ENCODE results near the gene CTU2. TPM values are rescaled to one million over a fixed set of nuclear protein-coding genes. Genes with fewer than 3 reads are reported as not detected.

The CTU2 gene
- 16.7 and 18.4 TPM in 2 replicates for total RNA-seq (2013; cell fraction: nucleolus; rRNA removed)
- total RNA-seq (2014; rRNA removed) = 17.8 and 23.3 TPM in 2 replicates
- total RNA-seq (2014; rRNA removed; fragmentation: Illumina TruSeq; extraction: Trizol) = 11.0 and 12.2 TPM in 2 replicates
- total RNA-seq (2021) = 44.5 and 48.5 TPM in 2 replicates
- 12.3 TPM for polyA plus RNA-seq (2011; ENCODE audit: low read depth)
- 6.8 and 13.2 TPM in 2 replicates for polyA plus RNA-seq (2011; rRNA removed)
- polyA plus RNA-seq (2011; cell fraction: cytosol; rRNA removed) = 20.3 and 30.6 TPM in 2 replicates
- polyA plus RNA-seq (2011; cell fraction: nucleus; rRNA removed) = 47.9 and 63.5 TPM in 2 replicates
- 12.7 and 17.5 TPM in 2 replicates for polyA plus RNA-seq (2012)
- 1.5 and 5.6 TPM in 2 replicates for polyA plus RNA-seq (2014; fragmentation: Illumina TruSeq; extraction: Trizol)
- polyA plus RNA-seq (2014; fragmentation: Nextera tagmentation; extraction: Ambion mirVana) = 1 to 10 TPM in 1 of 2 experiments, under 1 TPM in 1; 0.32 to 4.0 TPM
- polyA plus RNA-seq (2014; rRNA removed) = 31.2 and 38.9 TPM in 2 replicates
- 10 to 100 TPM; 33.2 to 43.4 TPM for polyA plus RNA-seq (2016; fragmentation: Nextera tagmentation; extraction: Ambion mirVana)
- 6.7 and 19.8 TPM in 2 replicates for polyA minus RNA-seq (2011; rRNA and poly(A)+ RNA removed)
- 14.7 and 16.6 TPM in 2 replicates for polyA minus RNA-seq (2011; cell fraction: cytosol; rRNA and poly(A)+ RNA removed)
- polyA minus RNA-seq (2011; cell fraction: nucleus; rRNA and poly(A)+ RNA removed) = 15.8 and 23.2 TPM in 2 replicates
- Bru-seq, nascent RNA = percentile 60 among the genes with signal in this experiment
- BruChase-seq, experiment 1, labeled RNA remaining after a 6-hour chase = percentile 71 among the genes with signal in this experiment
- percentile 67 among the genes with signal in this experiment for BruChase-seq, experiment 2, labeled RNA remaining after a 2-hour chase
- long read RNA-seq, experiment 1, transcript CTU2-202 (15 exons, 1,751 nt) = major isoform, 47 of 57 reads
- long read RNA-seq, experiment 1, partial matches to known transcripts = 4 of 57 reads
- long read RNA-seq, experiment 1, other reads (novel, unspliced or antisense) = 5 of 57 reads
- long read RNA-seq, experiment 2, partial matches to known transcripts = 0 of 4 reads
- long read RNA-seq, experiment 2, other reads (novel, unspliced or antisense) = 0 of 4 reads

- POLR2A ChIA-PET = interaction anchor here (1.0 kb wide), 1 partner anchor 9 kb away, joined by 3 read pairs; no protein-coding TSS in a partner anchor
- BruUV-seq (replicated peaks) = TSS peak; percentile 76
- SMC1A ChIA-PET (ENCODE audit: uncharacterized antibody, unreplicated experiment) = interaction anchor here (1.1 to 1.2 kb wide), 3 partner anchors 21 to 75 kb away, joined by 3 to 5 read pairs (median 5); no protein-coding TSS in a partner anchor
- RAD21 ChIA-PET (ENCODE audit: unreplicated experiment) = interaction anchor here (1.1 to 1.3 kb wide), 2 partner anchors 31 to 44 kb away, joined by 3 to 4 read pairs; partner anchors contain the start of gene MVD
- H3K4me3 ChIP-seq = peak within 1 kb of the TSS; percentile 90
- peaks cover 49% of the 10 kb centered on the region for H3K79me2 ChIP-seq (ENCODE audit: control insufficient read depth, insufficient read depth, low read length)
- H2AFZ ChIP-seq (ENCODE audit: control insufficient read depth, low read depth, low read length) = peak within 1 kb of the TSS; percentile 80
- H3K4me1 ChIP-seq (ENCODE audit: control insufficient read depth, insufficient read depth, low read length) = peaks cover 39% of the 10 kb centered on the region
- FAIRE-seq (no peak), DNase-seq (ENCODE audit: low read depth, low spot score) (peak; percentile 32), ATAC-seq (peak; percentile 69)
- H3K4me2 ChIP-seq (ENCODE audit: control insufficient read depth, insufficient read depth) = peak within 1 kb of the TSS; percentile 88
- in situ Hi-C loops (cut with MboI) (no loop called here), intact Hi-C loops (cut with micrococcal nuclease; ENCODE audit: unreplicated experiment) (loop anchor here (2.0 kb wide), 1 partner anchor 56 kb away; the partner anchor contains the start of gene CYBA)
- 1% methylated on average over 76 of the region's 86 CpGs for WGBS (ENCODE audit: insufficient coverage, insufficient replicate concordance, low lambda C conversion rate, missing lambda C conversion rate)
- H4K20me1 ChIP-seq (ENCODE audit: control insufficient read depth, insufficient read depth) = no peaks in the 10 kb centered on the region
- no peaks in the 10 kb centered on the region for H3K27me3 ChIP-seq (replicated peaks in 1 of 2; ENCODE audit: control insufficient read depth in 2 of 2, insufficient read depth in 2 of 2, low read length in 1 of 2)
- H3K9me3 ChIP-seq (replicated peaks; ENCODE audit: control insufficient read depth, insufficient read depth, low read length) = no peaks in the 10 kb centered on the region
- no peaks in the 10 kb centered on the region; a peak in 1 of 4 replicates for H3K36me3 ChIP-seq (ENCODE audit: control insufficient read depth in 2 of 2, insufficient read depth in 2 of 2, low read length in 1 of 2)
- CTCF ChIA-PET = interaction anchor here (0.7 to 1.9 kb wide), 6 partner anchors 25 to 105 kb away, joined by 3 to 13 read pairs (median 5); partner anchors contain the start of gene APRT
- peak within 1 kb of the TSS; percentile 79 for H3K9ac ChIP-seq (ENCODE audit: control insufficient read depth, insufficient read depth, low read length)
- peak within 1 kb of the TSS; percentile 30 for H3K27ac ChIP-seq (ENCODE audit: control insufficient read depth, insufficient read depth)
- TF ChIP-seq ZNF24 (IDR thresholded peaks at IDR 0.05) (peak; percentile 63; the same call in 1 of the 2 replicates), ZBTB11 (CRISPR knock-in tag; IDR thresholded peaks at IDR 0.05) (peak; percentile 22; the same call in 1 of the 2 replicates), STAT3 (IDR thresholded peaks at IDR 0.05; ENCODE audit: low read depth, low read length) (no peak), SIN3A (IDR thresholded peaks at IDR 0.05; ENCODE audit: low read depth, low read length) (peak; percentile 99), BCL3 (IDR thresholded peaks at IDR 0.05; ENCODE audit: borderline replicate concordance, insufficient read depth, low read depth, low read length, poor library complexity, severe bottlenecking) (no peak), CHD1 (IDR thresholded peaks at IDR 0.05; ENCODE audit: low read depth, low read length) (peak; percentile 68; the same call in 1 of the 2 replicates), POLR2AphosphoS2 (IDR thresholded peaks at IDR 0.05; ENCODE audit: low read depth, low read length) (no peak; the same call in 1 of the 2 replicates), SP1 (IDR thresholded peaks at IDR 0.05; ENCODE audit: low read depth, low read length) (peak; percentile 72), NBN (IDR thresholded peaks at IDR 0.05) (no peak), USF1 (IDR thresholded peaks at IDR 0.05; ENCODE audit: borderline replicate concordance, extremely low read length, insufficient read depth, low read depth, low read length) (peak; percentile 76), EGR1 (IDR thresholded peaks at IDR 0.05; ENCODE audit: borderline replicate concordance in 1 of 2, low read depth in 2 of 2, low read length in 2 of 2) (peak; percentile 46 to 63; a peak in 2 of 3 replicates)
Measured at GRCh38 chr16:88706229-88706964, at the start of gene CTU2, which contains the start of gene RNF166. TSS of gene CTU2 (plus strand) at chr16:88706503. CDS start at chr16:88706531, 28 bp downstream. TSS of gene RNF166 (minus strand) at chr16:88706408. CDS start at chr16:88706325, 83 bp downstream.

Data from GM12878 (cell line).